HG03060 (cell line): ENCODE data around the gene TTC3.
A peak's percentile ranks its signal among the peaks of the same experiment; 100 is the strongest.
"Not testable (repeated sequence)": the region's sequence is repeated elsewhere in the genome, so short reads cannot be mapped to it uniquely, and the experiment has no call there.

ENCODE experiments used
- ATAC-seq: cut with Tn5 transposase; IDR thresholded peaks from one replicate; pipeline ENCODE4 v1.9.1; 2021; ENCODE audit warnings: low read depth, moderate number of reproducible peaks; ENCODE audit not compliant: unreplicated experiment

The TTC3 gene

GRCh38 chr21:37220433-37220980, 147.5 kb downstream of the TTC3 start:
- ATAC-seq: peak; percentile 17

- peak; percentile 59 for ATAC-seq
These were observed 148.1 kb downstream of the TTC3 start for GRCh38 chr21:37220981-37221664.

- ATAC-seq: not testable (repeated sequence)
These were observed 149.2 kb downstream of the TTC3 start for GRCh38 chr21:37222248-37222647.

- ATAC-seq: no peak
These were observed 150.8 kb downstream of the TTC3 start for GRCh38 chr21:37223804-37224345.

- no peak for ATAC-seq
These were observed 152.1 kb downstream of the TTC3 start for GRCh38 chr21:37224861-37225839.

- ATAC-seq: no peak
These were observed 153.2 kb downstream of the TTC3 start for GRCh38 chr21:37226041-37226920.

GRCh38 chr21:37227071-37228002, 154.3 kb downstream of the TTC3 start:
- ATAC-seq: no peak

GRCh38 chr21:37228003-37228400, 154.9 kb downstream of the TTC3 start:
- ATAC-seq: no peak

GRCh38 chr21:37230632-37231248, 157.7 kb downstream of the TTC3 start:
- ATAC-seq: no peak

- no peak for ATAC-seq
These were observed 158.2 kb downstream of the TTC3 start for GRCh38 chr21:37231249-37231645.

GRCh38 chr21:37231671-37232070, 158.6 kb downstream of the TTC3 start:
- ATAC-seq: no peak

GRCh38 chr21:37232274-37233018, 159.4 kb downstream of the TTC3 start:
- ATAC-seq: no peak

- no peak for ATAC-seq
These were observed 160.6 kb downstream of the TTC3 start for GRCh38 chr21:37233551-37234146.

GRCh38 chr21:37237346-37237745, 164.3 kb downstream of the TTC3 start:
- no peak for ATAC-seq

GRCh38 chr21:37237764-37238163, 164.7 kb downstream of the TTC3 start:
- ATAC-seq: no peak

GRCh38 chr21:37240978-37241377, 167.9 kb downstream of the TTC3 start:
- ATAC-seq: no peak

- no peak for ATAC-seq
These were observed 168.4 kb downstream of the TTC3 start for GRCh38 chr21:37241426-37241825.
